ENCODE results near the gene ADGRF5.

- TF ChIP-seq CTCF (conservative IDR thresholded peaks at IDR 0.05; ENCODE audit: low read length): no peak
- no peak for TF ChIP-seq EZH2phosphoT487 (IDR thresholded peaks at IDR 0.05; ENCODE audit: borderline replicate concordance)
Measured at GRCh38 chr6:46863791-46864190, 57.9 kb downstream of the ADGRF5 start.

Measured in Loucy (cell line).